ENCODE results near the gene CFAP119.

The CFAP119 gene

GRCh38 chr16:30740364-30741251 is 21.3 kb downstream of the CFAP119 start:
- no peak for DNase-seq (ENCODE audit: low read depth in 2 of 2)

DNA sequence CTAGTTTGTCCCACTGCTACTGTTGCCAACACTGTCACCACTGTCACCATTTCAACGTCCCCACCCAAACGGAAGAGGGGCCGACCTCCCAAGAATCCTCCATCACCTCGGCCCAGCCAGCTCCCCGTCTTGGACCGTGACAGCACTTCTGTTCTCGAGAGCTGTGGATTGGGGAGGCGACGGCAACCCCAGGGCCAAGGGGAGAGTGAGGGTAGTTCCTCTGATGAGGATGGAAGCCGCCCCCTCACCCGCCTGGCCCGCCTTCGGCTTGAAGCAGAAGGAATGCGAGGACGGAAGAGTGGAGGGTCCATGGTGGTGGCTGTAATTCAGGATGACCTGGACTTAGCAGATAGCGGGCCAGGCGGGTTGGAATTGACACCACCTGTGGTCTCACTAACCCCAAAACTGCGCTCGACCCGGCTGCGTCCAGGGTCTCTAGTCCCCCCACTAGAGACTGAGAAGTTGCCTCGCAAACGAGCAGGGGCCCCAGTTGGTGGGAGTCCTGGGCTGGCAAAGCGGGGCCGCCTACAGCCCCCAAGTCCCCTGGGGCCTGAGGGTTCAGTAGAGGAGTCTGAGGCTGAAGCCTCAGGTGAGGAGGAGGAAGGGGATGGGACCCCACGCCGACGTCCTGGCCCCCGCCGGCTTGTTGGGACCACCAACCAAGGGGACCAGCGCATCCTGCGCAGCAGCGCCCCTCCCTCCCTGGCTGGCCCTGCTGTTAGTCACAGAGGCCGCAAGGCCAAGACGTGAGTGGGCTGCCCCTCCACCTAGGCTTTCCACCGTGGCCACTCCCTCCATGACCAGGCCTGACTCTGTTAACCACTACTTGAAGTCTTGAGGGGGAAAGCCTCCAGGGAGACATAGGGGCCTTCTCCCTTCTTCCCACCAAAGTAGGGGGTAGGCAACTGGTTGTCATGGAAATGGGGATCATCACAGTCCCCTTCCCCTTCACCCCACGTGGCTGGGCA is 22.6 kb downstream of the CFAP119 start:
- DNase-seq (ENCODE audit: low read depth in 2 of 2), result no peak

DNA sequence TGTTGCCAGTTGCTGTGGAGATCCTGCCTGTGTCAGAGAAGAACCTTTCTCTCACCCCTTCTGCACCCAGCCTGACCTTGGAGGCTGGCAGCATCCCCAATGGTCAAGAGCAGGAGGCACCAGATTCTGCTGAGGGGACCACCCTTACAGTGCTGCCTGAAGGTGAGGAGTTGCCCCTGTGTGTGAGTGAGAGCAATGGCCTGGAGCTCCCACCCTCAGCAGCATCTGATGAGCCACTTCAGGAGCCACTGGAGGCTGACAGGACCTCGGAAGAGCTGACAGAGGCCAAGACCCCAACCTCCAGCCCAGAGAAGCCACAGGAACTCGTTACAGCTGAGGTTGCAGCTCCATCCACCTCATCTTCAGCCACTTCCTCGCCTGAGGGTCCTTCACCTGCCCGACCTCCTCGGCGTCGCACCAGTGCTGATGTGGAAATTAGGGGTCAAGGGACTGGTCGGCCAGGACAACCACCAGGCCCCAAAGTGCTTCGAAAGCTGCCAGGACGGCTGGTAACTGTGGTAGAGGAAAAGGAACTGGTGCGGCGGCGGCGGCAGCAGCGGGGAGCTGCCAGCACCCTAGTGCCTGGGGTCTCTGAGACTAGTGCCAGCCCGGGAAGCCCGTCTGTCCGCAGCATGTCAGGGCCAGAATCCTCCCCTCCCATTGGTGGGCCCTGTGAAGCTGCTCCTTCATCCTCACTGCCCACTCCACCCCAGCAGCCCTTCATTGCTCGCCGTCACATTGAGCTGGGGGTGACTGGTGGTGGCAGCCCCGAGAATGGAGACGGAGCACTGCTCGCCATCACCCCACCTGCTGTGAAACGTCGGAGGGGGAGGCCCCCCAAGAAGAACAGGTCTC is 23.8 kb downstream of the CFAP119 start:
- no peak for DNase-seq (ENCODE audit: low read depth in 2 of 2)

DNA sequence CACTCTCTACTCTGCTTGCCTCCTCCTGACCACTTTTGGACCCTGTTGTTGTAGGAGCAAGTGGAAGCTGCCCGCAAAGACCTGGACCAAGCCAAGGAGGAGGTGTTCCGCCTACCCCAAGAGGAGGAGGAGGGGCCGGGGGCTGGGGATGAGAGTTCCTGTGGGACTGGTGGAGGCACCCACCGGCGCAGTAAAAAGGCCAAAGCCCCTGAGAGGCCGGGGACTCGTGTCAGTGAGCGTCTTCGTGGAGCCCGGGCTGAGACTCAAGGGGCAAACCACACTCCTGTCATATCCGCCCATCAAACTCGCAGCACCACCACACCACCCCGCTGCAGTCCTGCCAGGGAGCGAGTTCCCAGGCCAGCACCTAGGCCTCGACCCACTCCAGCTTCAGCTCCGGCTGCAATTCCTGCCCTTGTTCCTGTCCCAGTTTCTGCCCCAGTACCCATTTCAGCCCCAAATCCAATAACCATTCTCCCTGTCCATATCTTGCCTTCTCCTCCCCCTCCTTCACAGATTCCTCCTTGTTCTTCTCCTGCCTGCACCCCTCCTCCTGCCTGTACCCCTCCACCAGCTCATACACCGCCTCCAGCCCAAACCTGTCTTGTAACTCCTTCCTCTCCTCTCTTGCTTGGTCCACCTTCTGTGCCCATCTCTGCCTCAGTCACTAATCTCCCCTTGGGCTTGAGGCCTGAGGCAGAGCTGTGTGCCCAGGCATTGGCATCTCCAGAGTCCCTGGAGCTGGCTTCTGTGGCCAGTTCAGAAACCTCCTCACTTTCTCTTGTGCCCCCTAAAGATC is 24.7 kb downstream of the CFAP119 start:
- no peak for DNase-seq (ENCODE audit: low read depth in 2 of 2)

GRCh38 chr16:30731411-30731810 is 30.5 kb downstream of the CFAP119 start:
- no peak for DNase-seq (ENCODE audit: low read depth in 2 of 2)

DNA sequence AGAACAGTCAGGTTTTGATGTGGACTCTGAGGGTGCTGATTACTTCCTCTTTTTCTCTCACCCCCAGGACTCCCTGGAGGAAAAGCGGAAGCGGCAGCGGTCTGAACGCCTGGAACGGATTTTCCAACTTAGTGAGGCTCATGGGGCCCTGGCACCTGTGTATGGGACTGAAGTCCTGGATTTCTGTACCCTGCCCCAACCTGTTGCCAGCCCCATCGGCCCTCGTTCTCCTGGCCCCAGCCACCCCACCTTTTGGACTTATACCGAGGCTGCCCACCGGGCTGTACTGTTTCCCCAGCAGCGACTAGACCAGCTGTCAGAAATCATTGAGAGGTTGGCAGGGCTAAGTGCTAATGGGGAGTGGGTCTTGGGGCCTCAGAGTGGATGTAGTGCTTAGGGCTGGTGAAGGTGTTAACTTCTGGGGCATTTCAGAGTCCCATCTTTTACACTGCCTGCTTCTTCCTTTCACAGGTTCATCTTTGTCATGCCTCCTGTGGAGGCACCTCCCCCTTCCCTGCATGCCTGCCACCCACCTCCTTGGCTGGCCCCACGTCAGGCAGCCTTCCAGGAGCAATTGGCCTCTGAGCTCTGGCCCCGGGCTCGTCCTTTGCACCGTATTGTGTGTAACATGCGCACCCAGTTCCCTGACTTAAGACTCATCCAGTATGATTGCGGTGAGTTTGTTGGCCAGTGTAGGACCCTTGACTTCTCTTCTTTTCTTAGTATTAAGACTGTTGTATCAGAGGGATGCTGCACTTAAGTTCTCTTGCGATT is 32.8 kb downstream of the CFAP119 start:
- no peak for DNase-seq (ENCODE audit: low read depth in 2 of 2)

- DNase-seq (ENCODE audit: low read depth in 2 of 2), result no peak
Measured at GRCh38 chr16:30728321-30728720, 33.5 kb downstream of the CFAP119 start.

- DNase-seq (ENCODE audit: low read depth in 2 of 2), result no peak
Measured at GRCh38 chr16:30725418-30725792, 36.5 kb downstream of the CFAP119 start.

DNA sequence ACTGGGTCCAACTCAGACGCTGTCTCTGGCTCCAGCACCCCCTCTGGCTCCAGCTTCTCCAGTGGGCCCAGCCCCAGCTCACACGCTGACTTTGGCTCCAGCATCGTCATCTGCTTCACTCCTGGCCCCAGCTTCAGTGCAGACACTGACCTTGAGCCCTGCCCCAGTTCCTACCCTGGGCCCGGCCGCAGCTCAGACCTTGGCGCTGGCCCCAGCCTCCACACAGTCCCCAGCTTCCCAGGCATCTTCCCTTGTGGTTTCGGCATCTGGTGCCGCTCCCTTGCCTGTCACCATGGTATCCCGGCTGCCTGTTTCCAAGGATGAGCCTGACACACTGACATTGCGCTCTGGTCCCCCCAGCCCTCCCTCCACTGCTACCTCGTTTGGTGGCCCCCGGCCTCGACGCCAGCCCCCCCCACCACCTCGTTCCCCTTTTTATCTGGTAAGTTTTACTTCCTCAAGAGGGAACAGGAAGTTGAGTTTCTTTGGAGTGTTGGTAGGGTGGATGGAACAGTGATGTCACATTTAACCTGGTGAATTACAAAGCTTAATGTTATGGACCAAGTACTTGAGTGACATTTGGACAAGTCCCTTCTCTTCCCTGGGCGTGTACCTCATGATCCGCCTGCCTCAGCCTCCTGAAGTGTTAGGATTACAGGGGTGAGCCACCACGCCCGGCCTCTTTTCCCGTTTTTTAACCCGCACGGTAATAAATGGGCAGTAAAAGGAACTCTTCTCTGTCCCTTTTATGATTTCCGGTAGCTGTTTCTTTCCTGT is 37.0 kb downstream of the CFAP119 start:
- DNase-seq (ENCODE audit: low read depth in 2 of 2), result no peak

- no peak for DNase-seq (ENCODE audit: low read depth in 2 of 2)
Measured at GRCh38 chr16:30723725-30724355, 38.0 kb downstream of the CFAP119 start.

DNA sequence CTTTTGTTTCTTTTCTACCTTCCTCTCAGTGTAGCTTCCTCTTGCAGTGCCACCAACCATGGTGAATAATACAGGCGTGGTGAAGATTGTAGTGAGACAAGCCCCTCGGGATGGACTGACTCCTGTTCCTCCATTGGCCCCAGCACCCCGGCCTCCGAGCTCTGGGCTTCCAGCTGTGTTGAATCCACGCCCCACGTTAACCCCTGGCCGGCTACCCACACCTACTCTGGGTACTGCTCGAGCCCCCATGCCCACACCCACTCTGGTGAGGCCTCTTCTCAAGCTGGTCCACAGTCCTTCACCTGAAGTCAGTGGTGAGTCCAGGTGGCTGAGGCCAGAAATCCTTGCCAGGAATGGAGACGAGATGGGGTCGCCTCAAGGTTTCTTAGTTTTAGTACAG is 38.9 kb downstream of the CFAP119 start:
- DNase-seq (ENCODE audit: low read depth in 2 of 2), result no peak

- DNase-seq (ENCODE audit: low read depth in 2 of 2), result no peak
Measured at GRCh38 chr16:30722443-30722842, 39.4 kb downstream of the CFAP119 start.

GRCh38 chr16:30721606-30722005 is 40.3 kb downstream of the CFAP119 start:
- DNase-seq (ENCODE audit: low read depth in 2 of 2), result peak; percentile 19 to 23

DNA sequence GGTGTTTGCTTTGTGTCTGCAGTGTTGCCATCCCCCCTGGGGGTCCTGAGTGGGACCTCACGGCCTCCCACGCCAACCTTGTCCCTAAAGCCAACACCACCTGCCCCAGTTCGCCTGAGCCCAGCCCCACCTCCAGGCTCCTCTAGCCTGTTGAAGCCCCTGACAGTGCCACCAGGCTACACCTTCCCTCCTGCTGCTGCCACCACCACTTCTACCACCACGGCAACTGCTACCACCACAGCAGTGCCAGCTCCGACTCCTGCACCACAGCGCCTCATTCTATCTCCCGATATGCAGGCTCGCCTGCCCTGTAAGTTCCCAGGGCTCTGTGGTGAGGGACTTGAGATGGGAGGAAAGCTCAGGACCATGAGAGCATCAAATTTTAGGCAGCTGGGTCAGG is 40.7 kb downstream of the CFAP119 start:
- no peak for DNase-seq (ENCODE audit: low read depth in 2 of 2)

DNA sequence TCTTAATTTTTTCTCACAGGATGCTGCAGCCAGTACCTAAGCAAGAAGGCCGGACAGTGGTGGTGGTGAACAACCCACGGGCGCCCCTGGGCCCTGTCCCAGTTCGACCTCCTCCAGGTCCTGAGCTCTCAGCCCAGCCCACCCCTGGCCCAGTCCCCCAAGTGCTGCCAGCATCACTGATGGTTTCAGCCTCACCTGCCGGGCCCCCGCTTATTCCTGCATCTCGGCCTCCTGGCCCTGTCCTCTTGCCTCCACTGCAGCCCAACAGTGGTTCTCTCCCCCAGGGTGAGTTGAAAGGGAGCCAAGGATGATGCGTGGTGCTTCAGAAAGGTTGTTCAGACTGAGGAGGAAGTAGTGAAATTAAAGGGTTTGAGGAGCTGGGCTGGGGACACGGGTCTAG is 41.2 kb downstream of the CFAP119 start:
- DNase-seq (ENCODE audit: low read depth in 2 of 2), result no peak

DNA sequence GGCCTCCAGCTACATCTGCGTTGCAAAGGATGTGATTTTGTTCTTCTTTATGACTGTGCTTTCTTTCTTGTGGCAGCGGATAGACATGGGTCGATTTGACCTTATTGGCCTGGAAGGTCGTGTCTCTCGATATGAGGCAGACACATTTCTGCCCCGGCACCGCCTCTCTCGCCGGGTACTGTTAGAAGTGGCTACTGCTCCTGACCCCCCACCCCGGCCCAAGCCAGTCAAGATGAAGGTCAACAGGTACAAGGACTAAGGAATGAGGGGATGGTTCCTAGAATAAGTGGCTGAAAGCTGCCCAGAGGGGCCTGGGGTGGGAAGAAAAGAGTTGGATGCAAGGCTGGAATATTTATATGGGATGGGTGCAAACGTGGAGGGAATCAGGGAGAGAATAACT is 41.8 kb downstream of the CFAP119 start:
- DNase-seq (ENCODE audit: low read depth in 2 of 2), result no peak

DNA sequence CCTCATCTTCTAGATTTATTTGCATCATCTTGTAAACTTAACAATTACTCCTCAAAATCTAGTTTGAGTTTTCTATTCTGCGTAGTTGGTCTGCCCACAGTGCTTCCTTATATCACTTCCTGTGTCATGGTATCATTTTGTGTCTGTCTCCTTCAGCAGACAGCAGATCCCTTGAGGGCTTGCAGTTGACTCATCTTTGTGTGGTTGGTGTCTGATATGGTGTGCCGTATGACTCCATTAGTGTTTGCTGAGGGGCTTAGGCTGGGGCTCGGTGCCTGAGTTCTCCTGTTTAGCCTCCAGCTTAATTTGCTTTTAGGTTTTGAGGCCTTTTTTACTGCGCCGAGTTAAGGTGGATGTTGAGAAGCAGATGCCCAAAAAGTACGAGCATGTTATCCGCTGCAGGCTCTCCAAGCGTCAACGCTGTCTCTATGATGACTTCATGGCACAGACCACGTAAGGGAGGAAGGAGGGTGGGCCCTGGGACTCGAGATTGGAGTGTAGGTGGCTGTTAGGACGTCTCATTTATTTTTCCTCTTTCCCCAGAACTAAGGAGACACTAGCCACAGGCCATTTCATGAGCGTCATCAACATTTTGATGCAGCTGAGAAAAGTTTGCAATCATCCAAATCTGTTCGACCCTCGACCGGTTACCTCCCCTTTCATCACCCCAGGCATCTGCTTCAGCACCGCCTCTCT is 46.0 kb downstream of the CFAP119 start:
- no peak for DNase-seq (ENCODE audit: low read depth in 2 of 2)

GRCh38 chr16:30711712-30712111 is 50.1 kb downstream of the CFAP119 start:
- no peak for DNase-seq (ENCODE audit: low read depth in 2 of 2)

All from fibroblast of skin of left biceps (primary cell).